GM21381 (cell line): Measurements from ENCODE around the gene DPEP3.
A peak's percentile ranks its signal among the peaks of the same experiment; 100 is the strongest.
"Not testable (repeated sequence)": the region's sequence is repeated elsewhere in the genome, so short reads cannot be mapped to it uniquely, and the experiment has no call there.

Source experiments
- ATAC-seq: cut with Tn5 transposase; IDR thresholded peaks from one replicate; pipeline ENCODE4 v1.9.1; 2021; ENCODE audit warnings: mild to moderate bottlenecking, moderate library complexity; ENCODE audit not compliant: unreplicated experiment

DPEP3 gene

GRCh38 chr16:67995423-67995822 is 15.1 kb upstream of the DPEP3 start:
- no peak for ATAC-seq

GRCh38 chr16:67994040-67994408 is 13.7 kb upstream of the DPEP3 start:
- not testable (repeated sequence) for ATAC-seq

DNA sequence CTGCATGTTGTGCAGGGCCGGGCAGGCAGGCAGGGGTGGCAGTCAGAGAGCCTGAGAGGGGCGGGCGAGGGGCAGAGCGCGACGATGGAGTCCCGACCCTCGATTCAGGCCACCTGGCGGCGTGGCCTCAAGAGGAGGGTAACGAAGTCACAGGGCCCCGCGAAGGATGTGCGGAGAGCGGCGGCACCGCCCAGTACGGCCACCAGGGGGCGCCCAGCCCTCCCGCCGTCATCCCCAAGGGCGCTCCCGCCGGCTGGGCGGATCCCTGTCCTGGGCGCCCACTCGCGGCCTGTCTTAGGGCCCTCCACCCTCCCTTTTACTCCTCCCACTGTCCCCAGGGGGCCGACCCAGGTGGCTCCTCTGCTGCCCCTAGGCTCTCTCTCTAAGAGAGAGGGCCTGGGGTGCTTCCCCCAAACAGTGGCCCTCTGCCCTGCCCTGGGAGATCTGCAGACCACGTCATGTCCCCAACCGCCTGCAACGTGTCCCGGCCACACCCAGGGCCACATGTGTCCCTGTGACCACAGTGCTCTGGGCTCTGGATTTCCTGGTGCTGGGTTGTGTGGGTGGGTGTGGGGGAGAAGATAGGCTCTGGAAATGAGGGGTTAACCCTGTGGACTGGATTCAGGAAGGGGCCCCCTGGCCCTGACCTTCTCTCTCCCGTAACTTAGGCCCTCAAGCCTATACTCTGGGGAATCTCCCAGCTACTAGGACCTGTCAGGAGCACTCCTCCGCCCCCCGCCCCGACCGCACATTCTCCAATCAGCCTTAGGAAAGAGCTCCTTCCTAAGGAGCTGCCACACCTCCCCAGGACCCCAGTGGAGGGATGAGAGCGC is 13.1 kb upstream of the DPEP3 start:
- ATAC-seq, result peak; percentile 73

DNA sequence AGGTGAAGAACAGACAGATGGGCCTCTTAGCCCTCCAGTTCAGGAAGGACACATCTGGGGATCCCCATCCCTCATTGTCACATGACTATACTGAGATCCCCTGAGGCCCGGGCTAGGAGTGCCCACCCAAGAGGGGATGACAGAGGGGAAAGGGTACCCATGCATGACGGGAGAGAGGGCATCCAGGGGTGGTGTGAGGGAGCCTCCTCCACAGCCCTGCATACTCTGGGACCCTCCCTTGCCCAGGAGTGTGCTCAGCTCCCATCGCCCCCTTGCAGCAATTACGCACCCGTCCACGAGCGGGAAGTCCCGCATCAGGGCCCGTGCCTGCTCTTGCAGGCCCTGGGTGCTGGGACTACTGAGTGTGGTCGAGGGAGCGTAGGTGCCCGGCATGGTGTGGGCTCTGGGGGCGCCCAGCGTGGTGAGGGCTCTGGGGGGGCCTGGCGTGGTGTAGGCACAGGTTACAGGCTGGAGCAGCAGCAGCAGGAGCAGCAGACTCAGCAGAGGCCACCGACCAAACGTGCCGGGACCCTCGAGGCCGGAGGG is 12.4 kb upstream of the DPEP3 start:
- no peak for ATAC-seq

DNA sequence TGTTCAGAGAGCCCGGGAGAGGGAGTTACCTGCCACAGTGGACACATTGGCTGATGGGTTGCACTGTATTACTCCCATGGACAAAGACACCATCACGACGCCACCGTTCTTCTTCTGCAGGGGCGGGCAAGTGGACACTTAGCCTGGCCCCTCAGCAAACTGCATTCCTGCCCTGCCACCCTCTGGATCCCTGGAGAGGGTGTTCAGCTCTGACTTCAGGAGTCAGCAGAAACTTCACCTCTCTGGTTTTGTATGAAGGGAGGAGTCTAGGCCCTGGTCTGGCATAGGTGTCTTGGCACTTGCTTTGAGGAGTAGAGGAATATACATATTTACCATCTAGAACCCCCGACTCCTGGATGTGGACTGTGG is 9.7 kb upstream of the DPEP3 start:
- ATAC-seq, result no peak

GRCh38 chr16:67989322-67990017 is 9.2 kb upstream of the DPEP3 start:
- no peak for ATAC-seq

- ATAC-seq, result no peak
Observed at GRCh38 chr16:67988675-67989074, 8.4 kb upstream of the DPEP3 start.

GRCh38 chr16:67987460-67988160 is 7.3 kb upstream of the DPEP3 start:
- no peak for ATAC-seq

- no peak for ATAC-seq
Observed at GRCh38 chr16:67986949-67987348, 6.7 kb upstream of the DPEP3 start.

GRCh38 chr16:67982011-67982696 is 1.9 kb upstream of the DPEP3 start:
- ATAC-seq, result no peak

GRCh38 chr16:67977469-67978227 is 2.7 kb downstream of the DPEP3 start:
- no peak for ATAC-seq

GRCh38 chr16:67977005-67977404 is 3.3 kb downstream of the DPEP3 start:
- ATAC-seq, result no peak

- no peak for ATAC-seq
Observed at GRCh38 chr16:67976205-67976604, 4.1 kb downstream of the DPEP3 start.

GRCh38 chr16:67975321-67976105 is 4.8 kb downstream of the DPEP3 start:
- no peak for ATAC-seq

- not testable (repeated sequence) for ATAC-seq
Observed at GRCh38 chr16:67972285-67972684, 8.0 kb downstream of the DPEP3 start.

GRCh38 chr16:67971111-67971510 is 9.2 kb downstream of the DPEP3 start:
- no peak for ATAC-seq

DNA sequence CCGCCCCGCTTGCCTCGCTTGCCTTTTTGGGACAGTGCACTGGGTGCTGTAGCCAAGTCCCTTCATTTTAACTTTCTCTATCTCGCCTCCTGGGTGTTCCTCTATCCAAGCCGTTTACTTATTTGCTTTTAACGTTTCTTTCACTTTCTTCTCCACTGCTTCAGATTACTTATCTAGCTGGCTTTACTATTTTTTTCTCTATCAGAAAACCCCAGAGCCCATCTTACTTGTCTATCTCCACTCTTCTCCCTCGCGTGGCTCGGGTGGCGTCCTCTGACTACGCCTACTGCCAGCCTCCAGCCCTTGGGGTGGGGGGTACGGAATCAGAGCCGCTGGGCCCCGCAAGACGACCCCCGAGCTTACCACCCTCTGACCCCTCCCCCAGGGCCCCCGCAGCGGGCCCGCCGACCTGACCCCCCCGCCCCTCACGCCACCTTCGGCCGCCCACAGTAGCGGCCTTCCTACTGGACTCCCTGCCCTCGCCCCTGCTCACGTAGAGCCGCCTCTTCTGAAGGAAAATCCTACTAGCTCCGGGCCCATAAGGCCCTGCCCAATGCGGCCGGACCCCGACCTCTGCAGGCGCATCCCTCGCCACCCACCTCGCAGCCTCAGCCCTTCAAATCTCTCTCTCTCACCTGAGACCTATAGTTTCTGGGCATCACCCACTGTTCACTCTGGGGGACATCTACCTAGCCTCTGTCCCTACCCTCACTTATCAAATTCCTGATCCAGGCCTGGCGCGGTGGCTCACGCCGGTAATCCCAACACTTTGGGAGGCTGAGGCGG is 10.9 kb downstream of the DPEP3 start:
- no peak for ATAC-seq

GRCh38 chr16:67968400-67969253 is 11.7 kb downstream of the DPEP3 start, which contains the start of gene SLC12A4:
TSS of gene SLC12A4 (minus strand) at chr16:67968637. CDS start at chr16:67968553, 84 bp downstream.
- ATAC-seq, result peak; percentile 84
